ENCODE data around the gene PDCD10. TPM values are rescaled to one million over a fixed set of nuclear protein-coding genes. Genes with fewer than 3 reads are reported as not detected.

Gene PDCD10
- 41.7 and 65.0 TPM in 2 replicates for total RNA-seq

GRCh38 chr3:167734498-167735232 lies at the start of gene PDCD10:
Gene PDCD10, minus strand, starts transcription at chr3:167734892. Its CDS starts 14,735 bp downstream, at chr3:167720157.

GRCh38 chr3:167735233-167736138 lies 794 bp upstream of the PDCD10 start, which contains the start of gene SERPINI1:
Gene SERPINI1, plus strand, starts transcription at chr3:167735721. Its CDS starts 53,408 bp downstream, at chr3:167789129.

GRCh38 chr3:167653760-167654159 lies 80.9 kb downstream of the PDCD10 start, which contains the start of gene WDR49:
Gene WDR49, minus strand, starts transcription at chr3:167653942. Its CDS starts 517 bp downstream, at chr3:167653425.

Other genes with a start within 250 kb of the PDCD10 start
- gene WDR49, start 81.0 kb downstream of the PDCD10 start, total RNA-seq = 0.17 and 1.0 TPM in 2 replicates
- gene SERPINI1, start 829 bp upstream of the PDCD10 start, total RNA-seq = 4.5 TPM in 2 replicates